ENCODE data around the gene CEP112.

GRCh38 chr17:65807361-65807760, 384.6 kb downstream of the CEP112 start:
- TF ChIP-seq CTCF (IDR thresholded peaks at IDR 0.05; ENCODE audit: control extremely low read depth in 1 of 3, insufficient read depth in 1 of 3, low read depth in 1 of 3, low read length in 3 of 3) (no peak), RNF2 (IDR thresholded peaks at IDR 0.05; ENCODE audit: borderline replicate concordance, low read depth, low read length, missing control alignments, poor library complexity, severe bottlenecking) (no peak), CEBPB (IDR thresholded peaks at IDR 0.05; ENCODE audit: low read depth, low read length) (no peak), RFX5 (IDR thresholded peaks at IDR 0.05; ENCODE audit: borderline replicate concordance, low read depth, low read length) (no peak), CREB1 (IDR thresholded peaks at IDR 0.05) (no peak), POLR2A (IDR thresholded peaks at IDR 0.05; ENCODE audit: control extremely low read depth in 1 of 2, low read depth in 2 of 2, low read length in 2 of 2) (no peak), HDAC2 (IDR thresholded peaks at IDR 0.05; ENCODE audit: borderline replicate concordance in 1 of 2, low read depth in 2 of 2, low read length in 2 of 2) (no peak), EP300 (IDR thresholded peaks at IDR 0.05; ENCODE audit: borderline replicate concordance in 1 of 2, low read depth in 2 of 2, low read length in 2 of 2) (no peak)

Measured in H1 (cell line).